GM18907 (cell line): Measurements from ENCODE around the gene RAD9A.

Experiments used
- ATAC-seq: cut with Tn5 transposase; IDR thresholded peaks from one replicate; pipeline ENCODE4 v1.9.1; 2021; ENCODE audit warnings: mild to moderate bottlenecking, moderate library complexity; ENCODE audit not compliant: unreplicated experiment

The RAD9A gene

DNA sequence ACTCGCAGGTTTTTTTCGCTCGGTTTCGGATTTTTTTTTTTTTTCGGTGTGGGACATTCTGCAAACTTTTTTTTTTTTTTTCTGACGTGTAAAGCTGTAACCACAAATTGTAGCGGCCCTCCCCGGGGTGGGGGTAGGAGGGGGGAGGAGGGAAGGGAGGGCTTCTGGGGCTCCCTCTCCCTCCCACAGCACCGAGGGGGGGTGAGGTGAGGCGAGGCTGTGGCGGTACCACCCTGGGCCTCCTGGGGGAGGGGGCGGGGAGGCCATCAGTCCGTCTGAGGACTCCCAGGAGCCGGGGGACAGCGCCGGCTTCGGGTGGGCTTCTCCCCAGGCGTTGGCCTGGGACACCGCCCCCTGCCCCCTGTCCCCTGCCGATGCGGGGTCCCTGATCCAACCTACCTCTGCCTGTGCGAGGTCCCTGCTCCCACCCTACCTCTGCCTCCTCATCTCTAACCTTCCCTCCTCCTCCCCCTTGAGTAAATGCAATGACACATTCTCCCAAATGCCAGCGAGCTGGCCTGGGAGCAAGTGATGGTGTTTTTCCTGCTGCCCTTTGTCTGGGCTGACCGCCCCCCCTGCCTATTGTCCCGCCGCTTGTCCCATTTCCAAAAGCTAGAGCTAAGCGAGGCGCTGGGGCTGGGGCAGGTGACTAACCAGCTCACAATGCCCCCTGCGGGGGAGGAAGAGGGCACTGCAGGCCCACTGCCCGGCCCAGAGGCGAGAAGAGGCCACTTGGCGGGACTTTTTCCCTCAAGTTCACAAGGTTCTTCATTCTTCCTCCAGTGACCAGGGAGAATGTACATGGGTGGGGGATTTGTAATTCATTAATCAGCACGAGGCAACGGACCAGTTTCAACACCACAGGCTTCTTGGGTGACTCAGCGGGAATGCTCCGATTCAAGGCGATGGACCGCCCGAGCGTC, 17.9 kb upstream of the RAD9A start:
- ATAC-seq: no peak

DNA sequence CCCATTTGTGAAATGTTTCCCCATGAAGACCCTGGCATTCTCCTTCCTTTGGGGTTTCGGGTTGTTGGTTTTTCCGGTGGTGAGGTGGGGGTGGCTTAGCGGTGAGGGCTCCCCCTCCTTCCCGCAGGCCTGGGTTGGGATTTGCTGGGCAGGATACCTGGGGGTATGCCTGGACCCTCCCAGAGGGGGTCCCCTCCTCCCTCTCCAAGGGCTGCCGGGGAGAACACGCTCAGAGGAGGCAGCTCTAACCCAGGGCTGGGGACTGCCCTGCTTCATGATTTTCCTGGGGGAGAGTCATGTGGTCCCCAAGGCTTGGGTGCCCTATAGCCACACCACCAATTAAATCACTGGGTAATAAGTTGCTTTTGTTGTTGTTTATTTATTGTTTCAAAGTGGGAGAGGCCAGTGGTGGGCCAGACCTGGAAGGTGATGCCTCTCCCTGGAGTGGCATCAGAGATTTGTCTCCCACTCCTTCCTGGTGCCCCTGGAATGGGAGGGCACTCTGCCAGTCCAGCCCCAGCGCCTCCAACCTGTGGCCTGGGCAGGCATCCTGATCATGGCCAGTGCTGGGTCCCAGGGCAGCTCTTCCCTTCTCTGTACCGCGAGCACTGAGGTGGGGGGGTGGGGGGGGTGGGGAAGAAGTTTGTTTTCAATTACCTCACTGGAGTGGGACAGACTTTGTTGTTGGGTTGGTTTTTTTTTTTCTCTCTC, 17.1 kb upstream of the RAD9A start:
- ATAC-seq: no peak

DNA sequence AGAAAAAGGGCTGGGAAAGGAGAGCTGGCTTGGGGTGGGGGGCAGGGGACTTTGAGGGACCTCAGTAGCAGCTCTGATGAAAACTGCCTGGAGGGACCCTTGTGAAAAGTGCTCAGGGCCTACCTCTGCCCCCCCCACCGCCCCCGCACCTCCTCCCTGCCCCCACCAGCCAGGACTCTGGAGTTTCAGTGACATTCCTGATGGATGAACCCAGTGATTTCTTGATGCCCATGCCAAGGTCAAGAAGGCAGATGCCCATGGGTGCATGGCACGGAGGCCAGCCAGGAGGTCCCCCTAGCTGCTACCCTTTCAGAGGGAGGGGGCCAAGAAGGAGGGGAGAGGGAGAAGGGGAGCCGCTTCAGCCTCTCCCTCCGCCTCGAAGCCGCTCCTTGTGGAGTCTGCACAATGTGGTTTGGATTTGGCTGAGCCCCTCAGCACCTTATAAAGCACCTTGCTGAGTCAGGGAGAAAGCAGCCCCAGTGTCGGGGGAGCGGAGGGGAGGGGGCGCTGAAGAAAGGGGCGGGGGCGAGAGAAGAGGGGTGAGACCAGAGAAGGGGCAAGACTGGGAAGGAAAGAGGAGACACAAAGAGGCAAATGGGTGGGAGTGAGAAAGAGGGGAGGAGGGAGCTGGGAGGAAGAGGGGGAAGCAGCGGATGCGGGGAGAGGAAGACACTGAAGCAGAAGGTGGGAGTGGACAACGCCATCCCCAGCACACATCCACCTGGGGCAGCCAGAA, 16.3 kb upstream of the RAD9A start:
- no peak for ATAC-seq

DNA sequence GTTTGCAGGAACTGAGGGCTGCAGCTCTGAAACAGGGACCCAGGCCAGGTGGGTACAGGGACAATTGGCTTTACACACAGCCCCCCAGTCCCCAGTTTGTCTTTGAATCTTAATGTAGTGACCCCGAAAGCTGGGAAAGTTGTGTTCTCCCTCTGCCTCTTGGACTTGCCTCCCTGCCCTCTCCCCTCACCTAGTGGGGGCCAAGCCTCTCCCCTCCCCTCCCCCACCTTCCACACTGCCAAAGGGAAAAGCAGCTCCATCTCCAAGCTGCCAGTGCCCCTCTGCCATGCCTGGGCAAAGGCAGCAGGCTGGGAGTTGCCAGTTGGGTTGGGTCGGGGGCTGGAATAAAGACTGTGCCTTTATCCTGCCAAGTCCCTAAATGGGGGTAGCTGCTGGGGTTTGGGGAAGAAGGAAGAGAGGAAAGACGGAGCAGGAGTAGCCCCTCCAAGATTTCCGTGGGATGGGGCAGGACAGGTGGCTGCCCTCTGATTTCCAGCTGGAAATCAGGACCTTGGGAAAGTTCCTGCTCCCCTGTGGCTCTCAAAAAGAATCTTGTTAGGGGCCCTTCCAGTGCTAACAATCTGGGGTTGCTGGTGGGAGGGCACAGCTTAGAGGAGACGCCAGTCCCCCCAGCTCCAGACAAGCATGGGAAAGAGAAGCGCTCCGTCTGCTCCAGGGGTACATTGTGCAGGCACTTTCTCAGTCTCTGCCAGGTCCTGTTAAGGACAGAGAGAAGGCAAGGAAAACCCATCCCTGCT, 15.5 kb upstream of the RAD9A start:
- ATAC-seq: no peak

DNA sequence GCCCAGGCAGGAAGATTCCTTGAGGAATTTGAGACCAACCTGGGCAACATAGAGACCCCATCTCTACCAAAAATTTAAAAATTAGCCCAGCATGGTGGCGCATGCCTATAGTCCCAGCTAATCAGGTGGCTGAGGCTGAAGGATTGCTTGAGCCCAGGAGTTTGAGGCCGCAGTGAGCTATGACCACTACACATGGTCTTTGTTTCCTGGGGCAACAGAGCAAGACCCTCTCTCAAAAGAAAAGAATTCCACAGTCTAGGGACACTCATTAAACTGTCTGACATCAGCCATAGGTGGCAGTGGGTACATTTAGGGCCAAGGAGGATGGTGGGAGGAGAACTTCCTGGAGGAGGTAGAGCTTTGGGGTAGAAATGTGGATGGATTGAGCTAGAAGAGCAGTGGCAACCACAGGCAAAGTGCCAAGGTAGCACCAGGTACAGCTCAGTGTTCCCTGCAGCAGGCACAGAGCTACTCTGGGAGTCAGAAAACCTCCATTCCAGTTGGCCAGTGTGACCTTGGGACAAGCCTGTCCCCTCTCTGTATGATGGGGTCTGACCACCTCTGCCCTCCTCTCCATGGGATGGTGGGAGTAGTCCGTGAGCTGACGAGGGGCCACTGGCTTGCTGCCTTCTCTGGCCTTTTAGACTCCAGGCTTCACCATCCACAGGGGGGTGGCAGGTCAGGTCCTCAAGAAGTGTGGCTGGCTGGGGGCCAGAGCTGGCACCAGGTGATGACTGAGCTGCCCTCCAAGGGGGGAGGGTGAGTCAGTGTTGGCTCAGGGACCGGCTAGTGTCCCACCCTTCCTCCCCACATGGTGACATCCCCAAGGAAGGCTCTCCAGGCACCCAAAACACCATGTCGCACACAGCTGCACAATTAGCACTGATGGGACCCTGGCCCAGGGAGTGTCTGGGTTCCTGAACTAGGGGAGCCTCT, 14.6 kb upstream of the RAD9A start:
- ATAC-seq: no peak

DNA sequence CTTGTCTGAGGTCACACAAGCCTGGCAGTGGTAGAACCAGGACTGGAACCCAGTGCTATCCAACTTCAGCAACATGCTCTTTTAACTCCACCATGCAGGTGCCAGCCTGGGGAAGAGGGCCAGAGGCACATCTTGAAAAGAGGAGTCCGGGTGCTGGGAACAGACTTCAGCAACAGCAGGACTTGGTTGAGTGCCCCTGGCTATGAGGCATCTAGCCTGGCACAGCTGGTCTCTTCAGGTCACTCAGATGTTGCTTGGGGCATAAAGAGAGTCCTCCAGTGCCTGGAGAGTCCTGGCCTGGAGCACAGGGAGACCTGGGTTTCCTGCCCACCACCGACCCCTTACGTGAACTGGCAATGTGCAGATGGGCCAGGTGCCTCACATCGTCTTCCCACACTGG, 13.2 kb upstream of the RAD9A start:
- no peak for ATAC-seq

DNA sequence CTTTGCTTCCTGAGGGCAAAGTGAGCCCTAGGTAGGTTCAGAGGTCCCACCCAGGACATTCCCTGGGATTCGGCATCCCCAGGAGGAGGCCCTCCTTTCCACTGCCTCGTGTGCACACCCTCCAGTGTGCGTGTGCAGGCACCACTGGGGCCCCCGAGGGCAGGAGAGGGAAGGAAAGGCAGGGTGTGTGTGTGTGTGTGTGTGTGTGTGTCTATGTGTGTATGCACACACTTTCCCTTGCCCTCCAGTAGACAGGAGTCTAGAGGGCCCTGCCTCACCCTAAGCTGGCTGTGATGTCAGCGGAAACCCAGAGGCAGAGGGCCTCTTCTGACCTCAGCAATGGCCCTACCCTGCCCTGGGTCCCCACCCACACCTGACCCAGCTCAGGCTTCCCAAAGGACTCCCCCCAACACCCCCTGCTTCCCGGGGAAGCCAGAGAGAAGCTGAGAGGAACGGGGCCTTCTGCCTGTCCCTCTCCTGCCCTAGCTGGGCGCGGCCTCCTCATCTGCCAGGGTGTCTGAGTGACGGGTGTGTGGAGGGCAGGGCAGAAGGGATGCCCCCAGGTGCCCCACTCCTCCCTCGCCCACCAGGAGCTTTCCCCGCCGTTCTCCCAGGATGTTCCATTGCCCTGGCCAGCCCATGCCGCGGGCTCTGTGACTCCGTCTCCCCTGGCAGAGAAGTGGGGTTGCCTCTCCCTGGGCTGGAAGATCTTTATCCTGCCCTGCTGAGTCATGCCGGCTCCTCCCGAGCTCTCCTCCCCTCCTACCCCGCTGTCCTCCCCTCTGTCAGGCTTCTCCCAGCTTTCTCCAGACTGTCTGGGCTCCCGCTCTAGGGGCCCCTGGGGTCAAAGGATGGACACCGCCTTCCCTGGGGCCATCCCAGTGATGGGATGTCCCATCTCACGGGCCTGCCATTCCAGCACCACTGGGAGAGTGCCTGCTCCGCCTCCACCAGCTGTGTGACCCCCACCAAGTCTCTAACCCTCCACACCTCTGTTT, 12.4 kb upstream of the RAD9A start:
- ATAC-seq: no peak

DNA sequence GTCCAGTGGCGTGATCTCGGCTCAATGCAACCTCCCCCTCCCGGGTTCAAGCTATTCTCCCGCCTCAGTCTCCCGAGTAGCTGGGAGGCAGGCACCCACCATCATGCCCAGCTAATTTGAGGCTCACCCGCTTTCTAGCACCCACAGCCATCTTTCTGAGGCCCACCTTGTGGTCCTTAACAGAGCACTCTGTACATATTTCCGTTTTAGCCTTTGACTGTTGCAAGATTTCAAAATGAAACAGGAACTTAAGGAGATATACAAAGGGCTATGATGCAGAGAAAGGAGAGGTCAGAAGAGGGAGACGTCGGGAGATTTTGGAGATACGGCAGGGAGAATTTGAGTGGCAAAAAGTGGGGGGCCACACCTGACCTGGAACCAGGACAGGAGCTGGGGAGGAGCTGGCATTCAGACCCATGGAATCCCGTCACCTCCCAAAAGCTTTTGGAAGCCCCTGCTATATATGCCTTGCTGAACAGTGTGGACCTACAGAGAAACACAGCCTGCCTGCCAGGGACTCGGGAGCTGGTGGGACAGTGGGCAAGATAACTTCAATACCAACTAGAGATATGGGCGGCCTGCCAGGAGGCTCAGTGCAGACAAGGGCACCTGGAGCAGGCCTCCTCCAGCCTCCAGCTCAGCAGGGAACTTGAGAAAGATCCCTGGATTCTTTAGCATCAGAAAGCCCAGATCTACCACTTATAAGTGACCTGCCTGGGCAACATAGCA, 10.4 kb upstream of the RAD9A start:
- no peak for ATAC-seq

DNA sequence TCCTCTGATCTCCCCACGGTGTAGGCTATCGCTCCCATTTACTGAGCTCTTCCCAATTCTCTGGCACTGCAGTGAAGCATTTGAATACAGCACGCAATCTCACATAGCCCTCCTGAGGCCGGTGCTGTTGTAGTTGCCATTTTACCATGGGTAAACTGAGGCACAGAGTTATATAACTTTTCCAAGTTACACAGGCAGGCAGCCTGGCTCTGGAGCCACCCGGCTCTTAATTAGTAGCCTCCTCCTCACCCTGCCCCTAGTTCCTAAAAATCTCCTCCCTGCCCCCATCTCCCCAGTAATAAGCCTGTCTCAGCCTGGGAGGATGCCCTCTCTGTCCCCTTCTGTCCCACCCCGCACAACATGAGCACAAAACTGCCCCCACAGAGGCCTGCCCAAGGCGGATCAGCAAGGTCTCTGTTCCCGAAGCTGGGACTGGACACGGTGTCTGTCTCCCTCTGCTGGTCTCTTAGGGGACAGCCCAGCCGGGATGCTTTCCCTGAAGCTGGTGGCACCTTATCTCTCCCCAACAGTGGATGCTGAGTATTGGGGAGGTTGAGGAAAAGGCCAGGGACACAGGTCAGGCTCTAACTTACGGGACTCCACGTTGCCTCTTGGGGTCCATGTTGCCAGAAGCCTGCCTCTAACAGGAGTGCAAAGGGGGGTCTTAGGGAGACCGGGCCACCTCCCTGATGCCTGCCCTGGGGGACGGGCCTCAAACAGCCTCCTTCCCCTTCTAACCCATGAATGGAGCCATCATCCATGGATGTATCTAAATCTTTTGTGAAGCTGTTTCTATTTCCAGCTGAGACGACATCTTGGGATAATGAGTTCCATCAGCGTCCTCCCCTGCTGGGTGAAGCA, 9.3 kb upstream of the RAD9A start:
- ATAC-seq: peak; percentile 47

DNA sequence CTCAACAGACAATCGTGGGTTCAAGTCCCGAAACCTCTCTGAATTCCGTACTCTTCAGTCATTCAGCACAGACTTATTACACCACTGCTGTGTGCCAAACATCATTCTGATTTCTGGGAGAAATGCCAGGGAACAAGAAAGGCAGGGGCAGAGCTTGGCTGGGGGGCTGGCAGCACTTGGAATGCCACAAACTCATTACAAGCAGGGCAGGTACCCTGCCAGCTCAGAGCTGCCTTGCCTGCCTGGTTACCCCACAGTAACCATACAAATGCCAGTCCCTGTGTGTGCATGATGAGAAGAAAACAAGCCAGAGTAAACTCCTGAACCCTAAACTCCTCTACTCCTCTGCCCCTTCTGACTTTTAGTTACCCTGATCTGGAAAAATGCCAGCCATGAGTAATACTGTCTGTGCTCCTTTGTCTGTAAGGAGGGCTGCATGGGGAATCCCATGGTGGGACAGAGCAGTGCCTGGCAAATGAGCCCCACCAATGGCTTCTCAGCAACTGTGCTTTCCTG, 6.9 kb upstream of the RAD9A start:
- ATAC-seq: no peak

DNA sequence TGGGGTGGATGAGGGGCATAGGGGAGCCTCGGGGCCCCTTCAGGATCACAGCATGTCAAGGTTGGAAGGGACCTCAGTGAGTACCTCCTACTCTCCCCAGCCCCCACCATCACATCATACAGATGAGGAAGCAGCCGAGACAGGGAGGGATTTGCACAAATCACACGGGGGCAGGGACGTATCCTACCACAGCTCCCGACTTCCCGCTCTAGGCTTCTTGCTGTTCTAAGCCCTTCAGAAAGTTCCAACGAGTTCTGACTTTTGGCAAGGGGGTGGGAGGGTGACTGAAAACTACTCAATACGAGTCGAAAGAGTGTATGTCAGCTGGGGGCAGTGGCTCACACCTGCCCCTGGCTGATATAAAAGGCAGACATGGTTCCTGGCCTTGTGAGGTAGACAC, 4.7 kb upstream of the RAD9A start:
- no peak for ATAC-seq

DNA sequence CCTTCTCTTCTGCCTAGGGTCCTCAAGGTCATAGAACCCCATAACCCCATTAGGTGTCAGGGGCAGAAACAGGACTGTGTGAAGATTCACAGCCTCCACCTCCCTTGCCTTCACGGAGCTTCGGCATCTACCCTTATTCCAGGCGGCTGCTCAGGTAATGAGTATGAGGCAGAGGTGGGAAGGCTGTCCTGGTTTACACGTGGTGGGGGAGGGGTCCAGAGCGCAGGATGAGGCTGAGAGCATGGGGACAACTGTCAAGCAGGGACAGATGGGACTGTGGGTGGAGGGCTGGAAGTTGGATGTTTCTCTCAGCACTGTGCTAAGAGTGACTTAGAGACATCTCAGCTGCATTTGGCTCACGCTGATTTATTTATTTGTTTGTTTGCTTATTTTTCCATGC, 4.3 kb upstream of the RAD9A start:
- ATAC-seq: no peak

DNA sequence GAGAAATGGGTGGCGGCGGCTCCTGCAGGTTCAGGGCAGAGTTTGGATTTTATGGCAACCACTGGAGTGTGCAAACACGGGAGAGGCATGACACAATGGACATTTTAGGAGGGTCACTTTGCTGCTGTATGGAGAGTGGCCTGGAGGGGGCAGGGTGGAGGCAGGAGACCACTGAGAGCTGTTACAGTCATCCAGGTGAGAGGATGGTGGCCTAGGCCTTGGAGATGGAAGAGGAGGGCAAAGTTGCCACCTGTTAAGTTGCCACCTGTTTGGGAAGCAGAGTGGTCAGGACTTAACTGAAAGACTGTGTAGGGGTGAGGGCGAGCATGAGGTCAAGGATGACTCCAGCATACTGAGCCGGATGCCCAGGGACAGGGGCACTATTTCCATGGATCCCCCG, 2.3 kb upstream of the RAD9A start:
- no peak for ATAC-seq

DNA sequence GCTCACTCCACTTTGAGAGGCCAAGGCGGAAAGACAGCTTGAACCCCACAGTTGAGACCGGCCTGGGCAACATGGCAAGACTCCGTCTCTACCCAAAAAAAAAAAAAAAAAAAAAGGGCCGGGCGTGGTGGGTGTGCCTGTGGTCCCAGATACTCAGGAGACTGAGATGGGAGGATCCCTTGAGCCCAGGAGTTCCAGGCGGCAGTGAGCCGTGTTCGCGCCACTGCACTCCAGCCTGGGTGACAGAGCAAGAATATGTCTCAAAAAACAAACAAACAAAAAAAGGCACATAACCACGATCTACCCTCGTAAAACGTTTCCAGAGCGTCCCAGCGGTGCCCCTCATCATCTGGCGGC, 861 bp upstream of the RAD9A start:
- ATAC-seq: no peak

DNA sequence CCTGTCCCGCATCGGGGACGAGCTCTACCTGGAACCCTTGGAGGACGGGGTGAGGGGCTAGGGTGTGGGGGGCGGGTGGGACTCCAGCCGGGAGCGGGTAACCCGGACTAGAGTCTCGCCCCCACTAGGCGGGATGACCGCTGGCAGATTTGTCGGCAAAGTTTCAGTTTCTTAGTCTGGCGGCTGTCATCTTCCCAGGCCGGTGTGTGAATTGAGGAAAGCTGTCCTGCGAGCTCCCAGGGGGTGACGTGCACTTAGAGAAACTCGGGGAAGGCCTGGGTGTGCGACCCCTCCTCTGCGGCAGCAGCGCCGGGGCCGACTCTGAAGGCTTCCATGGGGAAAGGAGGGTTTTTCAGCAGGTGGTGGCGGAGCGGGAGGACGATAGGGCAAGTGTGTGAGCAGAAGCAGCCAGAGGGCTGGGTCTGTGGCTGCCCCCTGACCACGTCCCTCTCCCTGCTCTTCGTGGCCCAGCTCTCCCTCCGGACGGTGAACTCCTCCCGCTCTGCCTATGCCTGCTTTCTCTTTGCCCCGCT, 463 bp downstream of the RAD9A start:
- ATAC-seq: peak; percentile 6

DNA sequence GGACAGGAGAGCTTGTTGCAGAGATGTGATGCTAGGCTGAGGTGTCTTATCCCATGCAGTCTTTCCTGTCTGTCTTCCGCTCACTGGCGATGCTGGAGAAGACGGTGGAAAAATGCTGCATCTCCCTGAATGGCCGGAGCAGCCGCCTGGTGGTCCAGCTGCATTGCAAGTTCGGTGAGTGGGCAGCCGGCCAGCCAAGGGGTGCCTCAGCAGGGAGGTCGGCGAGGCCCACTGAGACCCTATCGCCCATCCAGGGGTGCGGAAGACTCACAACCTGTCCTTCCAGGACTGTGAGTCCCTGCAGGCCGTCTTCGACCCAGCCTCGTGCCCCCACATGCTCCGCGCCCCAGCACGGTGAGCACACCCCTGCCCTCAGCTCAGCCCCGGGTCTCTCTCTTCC, 1.7 kb downstream of the RAD9A start:
- no peak for ATAC-seq

DNA sequence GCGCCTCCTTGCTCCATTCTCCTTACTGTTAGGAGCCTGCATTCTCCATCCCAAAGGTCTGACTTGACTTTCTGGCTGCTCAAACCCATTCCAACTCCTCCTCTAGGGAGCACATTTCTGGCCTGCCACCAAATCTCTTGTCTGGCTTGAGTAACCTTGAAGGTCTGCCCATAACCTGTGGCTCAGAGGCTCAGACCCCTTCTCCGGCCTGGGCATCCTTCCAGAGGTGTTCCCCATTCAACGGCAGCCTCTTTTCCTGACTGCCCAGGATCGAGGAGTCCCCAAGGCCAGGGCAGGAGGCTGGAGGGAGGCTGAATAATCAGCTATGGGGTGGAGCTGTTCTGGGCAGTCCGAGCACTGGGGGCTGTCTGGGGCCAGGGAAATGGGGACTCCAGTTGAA, 2.2 kb downstream of the RAD9A start:
- no peak for ATAC-seq
